Measurements from ENCODE around the gene GLDN.

GLDN gene

DNA sequence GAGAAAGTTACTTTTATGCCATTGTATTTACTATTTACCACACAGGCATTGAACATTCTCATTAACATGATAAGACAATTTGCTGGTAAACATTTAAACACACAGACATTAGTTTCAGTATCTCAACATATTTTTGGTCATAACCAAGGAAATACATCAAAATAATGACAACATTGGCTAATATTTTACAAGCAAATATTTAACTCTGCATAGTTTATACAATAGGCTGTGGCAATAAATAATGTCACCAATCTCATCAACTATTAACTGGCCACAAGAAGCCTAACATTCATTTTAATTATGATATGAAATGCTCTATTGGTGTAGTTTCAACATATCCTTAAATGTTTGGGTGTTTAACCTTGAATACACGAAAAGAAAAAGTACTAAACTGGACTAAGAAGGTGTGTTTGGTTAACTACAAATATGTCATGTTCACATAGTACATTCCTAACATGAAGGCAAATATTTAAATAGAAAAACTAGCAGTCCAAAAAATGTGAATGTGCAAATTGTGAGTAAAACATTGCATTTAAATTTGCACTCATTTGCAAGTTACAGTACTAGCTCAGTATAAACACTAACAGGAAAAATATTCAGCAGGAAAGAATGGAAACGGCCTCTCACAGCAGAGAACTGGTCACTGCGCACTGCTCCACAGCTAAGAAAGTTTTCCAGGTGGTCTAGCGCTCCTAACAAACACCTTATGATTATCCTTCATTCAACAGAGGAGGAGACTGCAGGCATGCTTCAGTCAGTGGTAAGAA lies 106.6 kb downstream of the GLDN start:
- DNase-seq = no peak

DNA sequence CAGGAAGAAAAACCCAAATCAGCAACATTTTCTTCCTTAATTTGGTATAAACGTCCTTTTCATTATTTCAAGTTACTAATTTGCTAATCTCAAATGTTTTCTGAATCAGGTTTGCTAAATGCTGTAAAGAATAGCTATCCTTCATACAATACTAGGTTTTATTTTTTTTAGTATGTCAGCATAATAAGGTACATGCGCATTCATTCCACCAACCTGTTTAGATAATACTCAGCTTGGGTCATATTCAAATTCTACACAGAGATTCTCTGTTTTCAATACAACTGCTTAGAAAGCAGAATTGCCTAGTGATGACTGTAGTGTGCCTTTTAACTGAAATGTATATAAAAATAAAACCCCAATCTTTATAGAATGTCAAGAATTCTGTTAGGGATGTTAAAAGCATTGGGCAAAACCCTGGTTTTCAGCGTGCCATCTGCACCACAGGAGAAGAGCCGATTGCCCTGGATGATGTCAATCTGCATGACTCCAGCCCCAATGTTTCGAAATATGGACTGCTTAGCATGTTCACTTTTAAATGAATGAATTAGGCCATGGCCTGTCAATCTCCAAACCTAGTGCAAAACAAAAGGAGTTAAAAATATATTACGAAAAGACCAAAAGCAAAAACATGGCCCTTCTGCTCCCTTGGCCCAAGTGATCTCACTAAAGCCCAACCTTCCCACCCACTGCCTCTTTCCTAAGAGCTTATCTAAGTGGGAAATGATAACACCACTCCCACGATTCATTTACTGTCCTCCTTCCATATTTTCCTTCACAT lies 107.4 kb downstream of the GLDN start:
- DNase-seq = no peak

DNA sequence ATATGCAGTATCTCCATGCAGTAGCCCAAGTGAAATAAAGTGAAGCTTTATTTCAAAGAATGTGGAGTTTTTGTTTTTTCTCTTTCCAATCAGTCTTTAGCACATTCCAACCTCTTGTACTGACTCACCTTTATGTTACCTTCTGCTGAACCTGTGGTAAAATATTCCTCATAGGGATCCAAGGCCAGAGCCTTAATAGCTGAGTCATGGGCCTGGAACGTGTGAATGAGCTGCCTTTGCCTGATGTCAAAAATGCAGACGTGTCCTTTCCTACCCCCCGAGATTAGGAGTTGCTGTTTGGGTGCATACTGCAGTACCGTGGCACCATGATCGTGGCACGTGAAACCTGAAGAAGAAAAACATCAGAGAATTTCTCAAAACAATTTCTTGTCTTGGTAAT lies 108.5 kb downstream of the GLDN start:
- DNase-seq = no peak

All from stimulated activated CD4-positive, alpha-beta T cell treated with anti-CD3 and anti-CD28 coated beads, Interleukin-1b, Interleukin-23, amount 100 ng/mL, for 48 hours (primary cell).